ENCODE results near the gene AOPEP. TPM values are rescaled to one million over a fixed set of nuclear protein-coding genes. Genes with fewer than 3 reads are reported as not detected.

AOPEP gene
- total and polyA plus RNA-seq, 2 of the 13 experiments (the other 11 are each of a cell fraction or from before 2014, with no cell fraction given): 22.2 to 41.6 TPM

GRCh38 chr9:95111716-95112115 is 385.2 kb downstream of the AOPEP start:
- ATAC-seq: no peak
- CTCF ChIA-PET (ENCODE audit: low intra/inter-chr PET ratio, low total read pairs): no interaction called here
- in situ Hi-C loops (cut with HindIII; ENCODE audit: extremely low pct_ligation_motif_present, low pct_unique_long_range_greater_than_20kb): no loop called here

More at GRCh38 chr9:95111716-95112115, 385.2 kb downstream of the AOPEP start:
- H3K4me2 ChIP-seq (ENCODE audit: low read depth, low read length): no peak overlapping the region
- no peak overlapping the region for H3K27ac ChIP-seq (ENCODE audit: extremely low read length, insufficient read depth, low read length)
- intact Hi-C loops (cut with micrococcal nuclease; ENCODE audit: unreplicated experiment): no loop called here
- peaks cover 8 to 13% of the 10 kb centered on the region in 2 experiments; a peak in 4 of 5 replicates for H3K36me3 ChIP-seq (replicated peaks in 1 of 2; ENCODE audit: control insufficient read depth in 1 of 2, insufficient read depth in 2 of 2, low read length in 2 of 2)
- no peak overlapping the region for H2AFZ ChIP-seq (ENCODE audit: low read length)
- no peaks in the 10 kb centered on the region for H3K27me3 ChIP-seq (ENCODE audit: control insufficient read depth in 1 of 2, insufficient read depth in 2 of 2, low read length in 2 of 2)
- H3K79me2 ChIP-seq (ENCODE audit: insufficient read depth, low read length): no peaks in the 10 kb centered on the region
- DNase-seq (ENCODE audit: low spot score) (no peak), FAIRE-seq (no peak)
- H4K20me1 ChIP-seq (ENCODE audit: insufficient read depth, low read length): no peaks in the 10 kb centered on the region
- H3K9ac ChIP-seq (ENCODE audit: insufficient read depth, low read depth, low read length): no peak overlapping the region
- TF ChIP-seq DNMT1 (CRISPR knock-in tag; IDR thresholded peaks at IDR 0.05) (no peak), KMT2A (CRISPR knock-in tag; IDR thresholded peaks at IDR 0.05) (no peak), ZNF644 (CRISPR knock-in tag; IDR thresholded peaks at IDR 0.05; ENCODE audit: low read depth) (no peak), MAX (IDR thresholded peaks at IDR 0.05) (no peak), ZNF180 (CRISPR knock-in tag; IDR thresholded peaks at IDR 0.05; ENCODE audit: borderline replicate concordance, low read depth) (no peak), PAX8 (CRISPR knock-in tag; IDR thresholded peaks at IDR 0.05; ENCODE audit: borderline replicate concordance) (no peak), ZNF235 (CRISPR knock-in tag; IDR thresholded peaks at IDR 0.05; ENCODE audit: borderline replicate concordance) (no peak), SNAPC2 (CRISPR knock-in tag; IDR thresholded peaks at IDR 0.05) (no peak), ZNF335 (CRISPR knock-in tag; IDR thresholded peaks at IDR 0.05) (no peak), HNRNPL (IDR thresholded peaks at IDR 0.05; ENCODE audit: low read depth, low read length) (no peak), IRF2 (CRISPR knock-in tag; IDR thresholded peaks at IDR 0.05) (no peak), SKIL (CRISPR knock-in tag; IDR thresholded peaks at IDR 0.05; ENCODE audit: borderline replicate concordance) (no peak), SRF (IDR thresholded peaks at IDR 0.05; ENCODE audit: low read depth, low read length) (no peak), ZNF446 (CRISPR knock-in tag; IDR thresholded peaks at IDR 0.05) (no peak)
- no peak overlapping the region for H3K4me3 ChIP-seq (replicated peaks in 1 of 3; ENCODE audit: insufficient read depth in 1 of 3, low read depth in 2 of 3, low read length in 3 of 3)
- no TSS peak for BruUV-seq (replicated peaks)
- peaks cover 9% of the 10 kb centered on the region for H3K4me1 ChIP-seq (ENCODE audit: insufficient read depth, low read length)
- no peaks in the 10 kb centered on the region for H3K9me3 ChIP-seq (ENCODE audit: low read length)
- POLR2A ChIA-PET: no interaction called here
- 96% methylated on average over 11 of the region's 11 CpGs for WGBS (ENCODE audit: low lambda C conversion rate)
